ENCODE data around the gene LRRC34.

The LRRC34 gene

DNA sequence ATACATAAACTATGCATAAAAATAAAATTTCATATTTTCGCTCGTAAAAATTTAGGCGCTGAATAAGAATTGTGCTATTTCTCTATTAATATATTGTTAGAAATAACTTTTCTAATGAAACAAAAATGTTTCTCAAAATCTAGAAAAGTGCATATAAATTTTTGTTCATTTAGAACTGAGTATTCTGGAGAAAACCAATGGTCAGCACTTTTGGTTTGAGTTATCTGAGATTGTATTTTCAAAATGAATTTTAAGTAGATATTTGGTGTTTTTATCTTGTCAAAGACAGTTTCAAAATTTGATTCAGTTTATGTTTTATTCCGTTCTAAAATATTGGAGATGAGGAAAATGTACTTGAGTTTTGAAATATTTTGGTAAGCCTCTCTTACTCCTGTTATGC is 25.6 kb downstream of the LRRC34 start:
- CTCF ChIA-PET: interaction anchor here (0.7 kb wide), 1 partner anchor 125 kb away, joined by 4 read pairs; no protein-coding TSS in a partner anchor
- H3K27ac ChIP-seq: no peak overlapping the region
- no peak for DNase-seq (ENCODE audit: low spot score)
- POLR2A ChIA-PET (ENCODE audit: low non-redundant PET): no interaction called here
- TF ChIP-seq, protein P1, sequence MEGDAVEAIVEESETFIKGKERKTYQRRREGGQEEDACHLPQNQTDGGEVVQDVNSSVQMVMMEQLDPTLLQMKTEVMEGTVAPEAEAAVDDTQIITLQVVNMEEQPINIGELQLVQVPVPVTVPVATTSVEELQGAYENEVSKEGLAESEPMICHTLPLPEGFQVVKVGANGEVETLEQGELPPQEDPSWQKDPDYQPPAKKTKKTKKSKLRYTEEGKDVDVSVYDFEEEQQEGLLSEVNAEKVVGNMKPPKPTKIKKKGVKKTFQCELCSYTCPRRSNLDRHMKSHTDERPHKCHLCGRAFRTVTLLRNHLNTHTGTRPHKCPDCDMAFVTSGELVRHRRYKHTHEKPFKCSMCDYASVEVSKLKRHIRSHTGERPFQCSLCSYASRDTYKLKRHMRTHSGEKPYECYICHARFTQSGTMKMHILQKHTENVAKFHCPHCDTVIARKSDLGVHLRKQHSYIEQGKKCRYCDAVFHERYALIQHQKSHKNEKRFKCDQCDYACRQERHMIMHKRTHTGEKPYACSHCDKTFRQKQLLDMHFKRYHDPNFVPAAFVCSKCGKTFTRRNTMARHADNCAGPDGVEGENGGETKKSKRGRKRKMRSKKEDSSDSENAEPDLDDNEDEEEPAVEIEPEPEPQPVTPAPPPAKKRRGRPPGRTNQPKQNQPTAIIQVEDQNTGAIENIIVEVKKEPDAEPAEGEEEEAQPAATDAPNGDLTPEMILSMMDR (conservative IDR thresholded peaks at IDR 0.05; ENCODE audit: low read depth): no peak

DNA sequence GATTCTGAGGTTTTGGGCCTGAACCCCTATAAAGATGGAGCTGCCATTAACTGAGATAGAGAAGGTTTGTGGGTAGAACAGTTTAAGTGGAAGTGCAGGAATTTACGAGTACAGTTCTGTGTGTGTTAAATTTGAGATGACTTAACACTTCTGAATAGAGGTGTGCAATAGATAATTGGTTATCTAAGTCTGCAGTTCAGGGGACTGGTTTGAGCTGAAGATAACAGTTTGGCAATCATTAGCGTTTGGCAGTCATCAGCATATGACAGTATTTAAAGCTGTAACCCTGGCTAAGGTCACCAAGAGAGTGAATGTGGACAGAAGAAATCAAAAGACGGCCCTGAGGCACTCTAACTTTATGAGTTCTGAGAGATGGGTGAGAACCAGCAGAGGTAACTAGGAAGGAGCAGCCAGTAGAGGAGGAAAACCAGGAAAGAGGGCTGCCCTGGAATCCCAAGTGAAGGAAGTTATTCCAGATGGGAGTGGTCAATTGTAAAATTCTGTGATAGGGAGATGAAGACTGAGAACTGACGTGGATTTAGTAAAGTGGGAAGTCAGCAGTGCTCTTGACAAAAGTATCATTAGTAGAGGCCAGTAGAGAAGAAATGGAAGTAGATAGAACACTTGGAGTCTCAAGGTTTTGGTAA is 31.4 kb downstream of the LRRC34 start:
- POLR2A ChIA-PET (ENCODE audit: low non-redundant PET): no interaction called here
- no peak overlapping the region for H3K27ac ChIP-seq
- TF ChIP-seq, protein P1 (conservative IDR thresholded peaks at IDR 0.05; ENCODE audit: low read depth): no peak
- CTCF ChIA-PET: no interaction called here
- no peak for DNase-seq (ENCODE audit: low spot score)

DNA sequence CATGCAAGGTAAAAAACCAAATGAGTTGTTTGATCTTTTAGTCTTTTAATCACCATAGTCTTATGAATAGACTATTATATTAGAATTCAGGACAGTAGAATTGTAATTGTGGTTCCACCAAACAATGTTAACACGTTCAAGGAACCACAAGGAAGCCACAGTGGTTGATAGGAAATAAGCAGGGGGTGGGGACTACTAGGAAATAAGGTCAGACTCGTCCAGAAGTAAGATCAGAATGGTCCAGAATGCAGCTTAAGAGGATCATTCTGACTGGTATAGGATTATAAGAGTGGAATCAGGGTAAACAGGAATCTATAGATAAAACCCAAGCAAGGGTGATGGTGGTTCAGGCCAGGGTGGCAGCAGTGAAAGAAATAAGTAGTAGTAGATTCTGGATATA is 32.0 kb downstream of the LRRC34 start:
- ChIA-PET CTCF (no interaction called here), POLR2A (ENCODE audit: low non-redundant PET) (no interaction called here)

DNA sequence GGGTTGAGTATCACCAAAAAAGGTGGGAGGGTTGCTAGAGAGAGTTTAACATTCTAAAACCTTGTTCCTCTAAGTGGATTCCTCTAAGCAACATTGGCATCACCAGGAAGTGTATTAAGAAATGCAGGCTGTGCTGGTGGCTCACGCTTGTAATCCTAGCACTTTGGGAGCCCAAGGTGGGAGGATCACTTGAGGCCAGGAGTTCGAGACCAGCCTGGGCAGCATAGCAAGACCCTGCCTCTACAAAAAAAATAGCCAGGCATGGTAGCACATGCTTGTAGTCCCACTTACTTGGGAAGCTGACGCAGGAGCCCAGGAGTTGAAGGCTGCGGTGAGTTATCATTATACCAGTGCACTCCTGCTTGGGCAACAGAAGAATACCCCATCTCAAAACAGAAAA is 34.9 kb downstream of the LRRC34 start:
- DNase-seq (ENCODE audit: low spot score): no peak
- TF ChIP-seq, protein P1 (conservative IDR thresholded peaks at IDR 0.05; ENCODE audit: low read depth): no peak
- ChIA-PET CTCF (interaction anchor here (0.5 kb wide), 1 partner anchor 691 kb away, joined by 4 read pairs; no protein-coding TSS in a partner anchor), POLR2A (ENCODE audit: low non-redundant PET) (no interaction called here)
- H3K27ac ChIP-seq: no peak overlapping the region

More for the DNA sequence above, 32.0 kb downstream of the LRRC34 start:
- no peak overlapping the region for H3K27ac ChIP-seq
- DNase-seq (ENCODE audit: low spot score): no peak
- TF ChIP-seq, protein P1 (conservative IDR thresholded peaks at IDR 0.05; ENCODE audit: low read depth): no peak

DNA sequence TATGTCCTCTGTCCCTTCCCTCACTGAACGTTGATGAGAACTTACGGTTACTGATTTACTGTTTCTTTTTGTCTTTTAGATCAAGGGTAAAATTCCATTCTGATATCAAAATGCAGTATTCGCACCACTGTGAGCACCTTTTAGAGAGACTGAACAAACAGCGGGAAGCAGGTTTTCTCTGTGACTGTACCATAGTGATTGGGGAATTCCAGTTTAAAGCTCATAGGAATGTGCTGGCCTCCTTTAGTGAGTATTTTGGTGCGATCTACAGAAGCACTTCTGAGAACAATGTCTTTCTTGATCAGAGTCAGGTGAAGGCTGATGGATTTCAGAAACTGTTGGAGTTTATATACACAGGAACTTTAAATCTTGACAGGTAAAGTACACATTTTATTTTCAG is 38.5 kb downstream of the LRRC34 start:
- POLR2A ChIA-PET (ENCODE audit: low non-redundant PET): no interaction called here
- DNase-seq (ENCODE audit: low spot score): no peak
- H3K27ac ChIP-seq: no peak overlapping the region
- CTCF ChIA-PET: interaction anchor here (0.7 kb wide), 1 partner anchor 382 kb away, joined by 3 read pairs; no protein-coding TSS in a partner anchor
- TF ChIP-seq, protein P1 (conservative IDR thresholded peaks at IDR 0.05; ENCODE audit: low read depth): no peak

DNA sequence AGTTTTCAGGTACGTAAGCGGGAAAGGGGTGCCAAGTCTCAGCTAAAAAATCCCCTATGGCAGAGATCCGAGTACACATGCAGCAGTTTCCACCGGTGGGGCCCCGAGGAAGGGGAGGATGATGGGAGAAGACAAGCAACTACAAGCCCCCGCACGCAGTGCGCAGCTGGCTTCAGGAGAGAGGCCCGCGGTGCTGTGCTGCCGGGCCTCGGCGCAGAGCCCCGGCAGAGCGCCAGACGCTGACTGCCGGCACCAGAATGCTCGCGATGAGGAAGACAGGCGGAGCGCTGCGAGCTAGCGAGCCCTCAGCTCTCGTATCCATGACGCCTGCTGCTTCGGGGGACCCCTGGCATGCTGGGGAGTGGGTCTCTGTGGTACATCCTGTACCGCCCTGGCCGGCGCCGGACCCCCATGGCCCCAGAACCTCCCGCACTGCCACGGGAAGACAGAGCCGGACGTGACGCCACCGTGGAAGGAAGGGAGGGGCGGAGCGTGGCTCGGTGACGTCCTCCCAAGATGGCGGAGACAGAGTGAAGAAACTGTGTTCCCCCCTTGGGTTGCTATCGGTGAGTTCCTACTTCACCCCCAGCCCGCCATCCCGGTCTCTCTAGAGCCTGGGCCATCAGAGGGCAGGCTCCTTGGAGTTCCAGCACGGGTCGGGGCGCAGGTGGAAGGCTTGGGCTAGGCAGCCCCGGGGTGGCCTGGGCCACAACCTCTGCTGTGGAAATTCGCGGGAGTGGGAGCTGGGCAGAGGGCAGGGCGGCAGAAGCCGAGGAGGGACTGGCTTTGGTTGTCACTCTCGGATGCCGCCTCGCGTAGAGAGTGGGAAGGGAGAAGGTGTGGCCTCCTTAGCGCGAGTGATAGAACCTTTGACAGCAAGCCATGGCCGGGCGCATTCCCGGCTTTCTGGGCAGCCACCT is 39.5 kb downstream of the LRRC34 start, which contains the start of gene MYNN:
TSS of gene MYNN (plus strand) at position 500 of the 920 bp plus-strand sequence. CDS start 900 bp downstream, outside the sequence.
- DNase-seq (ENCODE audit: low spot score): peak; percentile 74
- CTCF ChIA-PET: no interaction called here
- POLR2A ChIA-PET (ENCODE audit: low non-redundant PET): interaction anchor here (0.6 kb wide), 1 partner anchor 36 kb away, joined by 6 read pairs; no protein-coding TSS in a partner anchor
- H3K27ac ChIP-seq: peak within 1 kb of the TSS; percentile 98
- TF ChIP-seq, protein P1 (conservative IDR thresholded peaks at IDR 0.05; ENCODE audit: low read depth): no peak
